IMR-90 (cell line): ENCODE data around the gene FKBP6.

Experiments used
- CTCF ChIP-seq: conservative IDR thresholded peaks from 2 replicates; pipeline ENCODE4 v1.5.1; 2012; ENCODE audit warnings: mild to moderate bottlenecking, low read depth, low read length, improper control_type of control experiment
- ELK1 ChIP-seq: fragments of 150-350 bp; IDR thresholded peaks from 2 replicates; pipeline ENCODE4 v1.6.1; 2016; ENCODE audit warnings: low read depth, mild to moderate bottlenecking, low read length, moderate library complexity, borderline replicate concordance
- FOS ChIP-seq: fragments of 150-350 bp; IDR thresholded peaks from 2 replicates; pipeline ENCODE4 v1.6.1; 2016; ENCODE audit warnings: low read depth, low read length
- POLR2A ChIP-seq: IDR thresholded peaks from 2 replicates; pipeline ENCODE4 v1.6.1; 2012; ENCODE audit warnings: mild to moderate bottlenecking, low read depth, low read length
- RFX5 ChIP-seq: IDR thresholded peaks from 2 replicates; pipeline ENCODE4 v1.8.0; 2012; ENCODE audit warnings: low read depth, mild to moderate bottlenecking, low read length, moderate library complexity
- USF2 ChIP-seq: fragments of 150-350 bp; IDR thresholded peaks from 2 replicates; pipeline ENCODE4 v1.6.1; 2017; ENCODE audit warnings: mild to moderate bottlenecking, antibody characterized with exemption, low read length, low read depth

- no peak for TF ChIP-seq CTCF
- TF ChIP-seq RFX5: no peak
- no peak for TF ChIP-seq POLR2A
- TF ChIP-seq FOS: no peak
- TF ChIP-seq ELK1: no peak
- no peak for TF ChIP-seq USF2
These were observed 31.3 kb downstream of the FKBP6 start for GRCh38 chr7:73359306-73359705.
